ENCODE results near the gene CNTNAP2. TPM values are rescaled to one million over a fixed set of nuclear protein-coding genes. Genes with fewer than 3 reads are reported as not detected.

CNTNAP2 gene
- total RNA-seq, 2 experiments from 2014 or later, result not detected

DNA sequence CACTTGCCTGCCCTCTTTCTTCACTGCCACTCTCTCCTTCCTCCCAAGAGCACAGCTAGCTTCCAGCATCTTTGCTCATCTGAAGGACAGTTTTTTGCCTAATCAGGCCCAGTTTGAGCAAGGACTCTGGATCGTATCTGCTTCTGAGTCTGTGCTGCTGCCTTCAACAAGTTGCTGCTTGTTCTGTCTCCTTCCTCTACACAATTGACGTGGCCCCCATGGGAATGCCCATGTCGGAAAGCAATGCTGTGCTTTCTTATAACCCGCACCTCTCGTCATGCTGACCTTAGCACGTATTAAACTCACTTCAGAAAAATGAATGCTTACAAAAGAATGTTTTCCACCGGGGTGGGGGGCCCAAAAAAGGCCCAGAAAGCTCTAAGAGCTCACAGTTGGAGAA lies 2149.3 kb downstream of the CNTNAP2 start:
- Histone ChIP-seq H3K4me3 (ENCODE audit: low read length) (no peak overlapping the region), H3K27me3 (ENCODE audit: control insufficient read depth in 1 of 2, insufficient read depth in 2 of 2, low read length in 2 of 2) (peaks cover 0 to 2% of the 10 kb centered on the region in 2 experiments), H3K36me3 (ENCODE audit: insufficient read depth, low read length) (no peaks in the 10 kb centered on the region), H3K4me1 (ENCODE audit: insufficient read depth, low read length) (peaks cover 8% of the 10 kb centered on the region), H3K9me3 (ENCODE audit: control insufficient read depth in 1 of 2, insufficient read depth in 1 of 2, low read length in 2 of 2) (no peaks in the 10 kb centered on the region), H3K27ac (ENCODE audit: low read depth in 1 of 2, low read length in 2 of 2) (no peak overlapping the region)
- H3K27ac Mint-ChIP-seq, result no peak overlapping the region
- ChIA-PET POLR2A (no interaction called here), CTCF (no interaction called here)
- intact Hi-C loops (cut with DNase I, micrococcal nuclease), result loop anchor here in 1 of 2 experiments (10.0 kb wide), 1 partner anchor 699 kb away; no protein-coding TSS in a partner anchor
- DNase-seq (no peak), ATAC-seq (ENCODE audit: poor library complexity) (no peak)
- no peak overlapping the region for H3K4me3 Mint-ChIP-seq
- H3K36me3 Mint-ChIP-seq (ENCODE audit: low read depth), result no peaks in the 10 kb centered on the region
- TF ChIP-seq, protein P1, sequence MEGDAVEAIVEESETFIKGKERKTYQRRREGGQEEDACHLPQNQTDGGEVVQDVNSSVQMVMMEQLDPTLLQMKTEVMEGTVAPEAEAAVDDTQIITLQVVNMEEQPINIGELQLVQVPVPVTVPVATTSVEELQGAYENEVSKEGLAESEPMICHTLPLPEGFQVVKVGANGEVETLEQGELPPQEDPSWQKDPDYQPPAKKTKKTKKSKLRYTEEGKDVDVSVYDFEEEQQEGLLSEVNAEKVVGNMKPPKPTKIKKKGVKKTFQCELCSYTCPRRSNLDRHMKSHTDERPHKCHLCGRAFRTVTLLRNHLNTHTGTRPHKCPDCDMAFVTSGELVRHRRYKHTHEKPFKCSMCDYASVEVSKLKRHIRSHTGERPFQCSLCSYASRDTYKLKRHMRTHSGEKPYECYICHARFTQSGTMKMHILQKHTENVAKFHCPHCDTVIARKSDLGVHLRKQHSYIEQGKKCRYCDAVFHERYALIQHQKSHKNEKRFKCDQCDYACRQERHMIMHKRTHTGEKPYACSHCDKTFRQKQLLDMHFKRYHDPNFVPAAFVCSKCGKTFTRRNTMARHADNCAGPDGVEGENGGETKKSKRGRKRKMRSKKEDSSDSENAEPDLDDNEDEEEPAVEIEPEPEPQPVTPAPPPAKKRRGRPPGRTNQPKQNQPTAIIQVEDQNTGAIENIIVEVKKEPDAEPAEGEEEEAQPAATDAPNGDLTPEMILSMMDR (IDR thresholded peaks at IDR 0.05), result no peak
- H3K27me3 Mint-ChIP-seq, result peaks cover 17% of the 10 kb centered on the region
- no peaks in the 10 kb centered on the region for H3K9me3 Mint-ChIP-seq
- H3K4me1 Mint-ChIP-seq (ENCODE audit: low read depth), result peaks cover 7% of the 10 kb centered on the region

DNA sequence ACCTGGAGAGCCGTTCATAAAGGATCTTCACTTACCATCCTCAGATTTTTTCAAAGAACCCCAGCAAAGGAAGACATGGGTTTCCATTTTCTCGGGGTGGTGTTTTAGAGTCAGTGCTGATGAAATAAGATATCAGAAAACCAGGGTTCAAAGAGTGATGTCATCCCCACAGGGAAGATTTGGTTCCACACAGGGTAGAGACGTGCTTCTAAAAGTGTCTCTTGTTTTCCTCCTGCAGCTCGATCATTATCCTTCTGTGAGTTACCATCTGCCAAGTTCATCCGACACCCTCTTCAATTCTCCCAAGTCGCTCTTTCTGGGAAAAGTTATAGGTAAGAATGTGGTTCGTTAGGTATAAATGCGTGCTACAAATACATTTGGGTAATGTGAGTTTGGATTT lies 2150.2 kb downstream of the CNTNAP2 start:
- no peak for ATAC-seq (ENCODE audit: poor library complexity)
- Mint-ChIP-seq H3K36me3 (ENCODE audit: low read depth) (no peaks in the 10 kb centered on the region), H3K4me3 (no peak overlapping the region), H3K9me3 (no peaks in the 10 kb centered on the region), H3K4me1 (ENCODE audit: low read depth) (peaks cover 7% of the 10 kb centered on the region), H3K27ac (no peak overlapping the region), H3K27me3 (peaks cover 19% of the 10 kb centered on the region)
- H3K4me3 ChIP-seq (ENCODE audit: low read length), result no peak overlapping the region
- CTCF ChIA-PET, result no interaction called here
- TF ChIP-seq, protein P1 (IDR thresholded peaks at IDR 0.05), result no peak
- no peaks in the 10 kb centered on the region for H3K9me3 ChIP-seq (ENCODE audit: control insufficient read depth in 1 of 2, insufficient read depth in 1 of 2, low read length in 2 of 2)
- H3K36me3 ChIP-seq (ENCODE audit: insufficient read depth, low read length), result no peaks in the 10 kb centered on the region
- POLR2A ChIA-PET, result no interaction called here
- no peak overlapping the region for H3K27ac ChIP-seq (ENCODE audit: low read depth in 1 of 2, low read length in 2 of 2)
- DNase-seq, result no peak
- H3K27me3 ChIP-seq (ENCODE audit: control insufficient read depth in 1 of 2, insufficient read depth in 2 of 2, low read length in 2 of 2), result peaks cover under 1 to 2% of the 10 kb centered on the region in 2 experiments
- peaks cover 8% of the 10 kb centered on the region for H3K4me1 ChIP-seq (ENCODE audit: insufficient read depth, low read length)
- intact Hi-C loops (cut with DNase I, micrococcal nuclease), result loop anchor here in 1 of 2 experiments (10.0 kb wide), 1 partner anchor 698 kb away; no protein-coding TSS in a partner anchor

DNA sequence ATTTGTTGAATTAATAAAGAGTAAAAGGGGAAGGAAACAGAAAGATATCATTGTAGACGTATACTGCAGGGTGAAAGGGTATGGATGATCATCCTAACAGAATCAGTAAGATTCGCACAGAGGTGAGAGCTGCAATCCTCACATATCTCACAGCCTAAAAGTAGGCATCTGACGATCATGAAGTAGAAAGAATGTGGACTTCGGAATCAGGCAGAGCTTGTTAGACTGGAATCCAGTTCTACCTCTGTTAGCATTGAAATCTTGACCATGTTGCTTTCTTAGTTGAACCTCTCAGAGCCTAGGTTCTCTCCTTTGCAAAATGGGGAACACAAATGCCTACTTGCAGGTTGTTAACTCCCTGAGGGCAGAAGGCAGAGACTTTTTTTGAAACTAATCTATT lies 2154.0 kb downstream of the CNTNAP2 start:
- ATAC-seq (ENCODE audit: poor library complexity), result no peak
- Histone ChIP-seq H3K4me3 (ENCODE audit: low read length) (no peak overlapping the region), H3K4me1 (ENCODE audit: insufficient read depth, low read length) (no peaks in the 10 kb centered on the region), H3K9me3 (ENCODE audit: control insufficient read depth in 1 of 2, insufficient read depth in 1 of 2, low read length in 2 of 2) (no peaks in the 10 kb centered on the region), H3K27ac (ENCODE audit: low read depth in 1 of 2, low read length in 2 of 2) (no peak overlapping the region), H3K27me3 (ENCODE audit: control insufficient read depth in 1 of 2, insufficient read depth in 2 of 2, low read length in 2 of 2) (peaks cover 8 to 9% of the 10 kb centered on the region in 2 experiments), H3K36me3 (ENCODE audit: insufficient read depth, low read length) (no peaks in the 10 kb centered on the region)
- no peak overlapping the region for H3K27ac Mint-ChIP-seq
- TF ChIP-seq, protein P1 (IDR thresholded peaks at IDR 0.05), result no peak
- POLR2A ChIA-PET, result no interaction called here
- no peaks in the 10 kb centered on the region for H3K9me3 Mint-ChIP-seq
- H3K4me1 Mint-ChIP-seq (ENCODE audit: low read depth), result no peaks in the 10 kb centered on the region
- no peak for DNase-seq
- intact Hi-C loops (cut with DNase I, micrococcal nuclease), result no loop called here
- CTCF ChIA-PET, result no interaction called here
- no peak overlapping the region for H3K4me3 Mint-ChIP-seq
- H3K27me3 Mint-ChIP-seq, result peaks cover 36% of the 10 kb centered on the region
- H3K36me3 Mint-ChIP-seq (ENCODE audit: low read depth), result no peaks in the 10 kb centered on the region

All from CD4-positive, alpha-beta T cell (primary cell).